RWPE2 (cell line): ENCODE measurements around the gene FBXO4.

Experiments used
- ATAC-seq: fragments of 200-7000 bp; cut with Tn5 transposase; 3 replicates; pipeline ENCODE4 v1.9.1; 2021; ENCODE audit warnings: low read depth
- DNase-seq: peaks from one replicate; pipeline ENCODE4 v3.0.0-alpha.2; 2020; ENCODE audit warnings: low spot score
- H3K27ac ChIP-seq: fragments of 450-650 bp; 2 replicates; pipeline ENCODE4 v1.5.1; 2017; ENCODE audit warnings: mild to moderate bottlenecking; ENCODE audit not compliant: poor library complexity, severe bottlenecking
- H3K27me3 ChIP-seq: fragments of 250-450 bp; sonication (Bioruptor Pico); 2 replicates; pipeline ENCODE4 v1.5.1; 2021; ENCODE audit warnings: mild to moderate bottlenecking, moderate library complexity; ENCODE audit not compliant: insufficient read depth, poor library complexity, severe bottlenecking
- H3K36me3 ChIP-seq: fragments of 250-450 bp; sonication (Bioruptor Pico); 2 replicates; pipeline ENCODE4 v1.5.1; 2020; ENCODE audit warnings: low read depth, mild to moderate bottlenecking, moderate library complexity
- H3K4me1 ChIP-seq: fragments of 250-450 bp; sonication (Bioruptor Pico); 2 replicates; pipeline ENCODE4 v1.5.1; 2021; ENCODE audit warnings: mild to moderate bottlenecking, moderate library complexity; ENCODE audit not compliant: insufficient read depth, poor library complexity, severe bottlenecking
- H3K4me3 ChIP-seq: fragments of 250-450 bp; sonication (Bioruptor Pico); 2 replicates; pipeline ENCODE4 v1.5.1; 2021; ENCODE audit warnings: mild to moderate bottlenecking, moderate library complexity; ENCODE audit not compliant: severe bottlenecking
- H3K9me3 ChIP-seq: fragments of 250-450 bp; sonication (Bioruptor Pico); 2 replicates; pipeline ENCODE4 v1.5.1; 2021; ENCODE audit warnings: mild to moderate bottlenecking, moderate library complexity; ENCODE audit not compliant: severe bottlenecking
- TF ChIP-seq, protein P1 (sequence below): fragments of 450-650 bp; IDR thresholded peaks from one replicate; pipeline ENCODE4 v1.5.1; 2017; ENCODE audit warnings: mild to moderate bottlenecking, moderate library complexity; ENCODE audit not compliant: poor library complexity, severe bottlenecking

The FBXO4 gene

DNA sequence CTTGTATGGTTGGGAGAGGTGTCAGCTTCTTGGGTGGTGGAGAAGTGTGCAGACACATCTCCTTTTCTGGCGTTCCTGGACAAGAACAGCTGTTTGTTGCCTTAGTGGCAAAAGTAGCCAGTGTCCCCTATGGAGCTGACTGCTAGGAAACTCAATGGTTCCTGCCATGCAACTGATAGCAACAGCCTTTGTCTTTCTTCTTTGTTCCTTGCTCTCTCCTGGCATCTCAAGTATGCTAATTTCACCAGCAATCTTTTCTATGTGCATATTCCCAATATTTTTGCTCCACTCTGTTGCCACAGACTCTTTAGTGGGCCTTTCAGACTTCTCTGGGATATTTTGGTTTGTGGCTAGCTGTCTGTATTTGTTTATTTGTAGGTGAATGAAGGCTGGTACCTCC lies 36.7 kb downstream of the FBXO4 start:
- H3K9me3 ChIP-seq: peaks cover 3% of the 10 kb centered on the region
- no peaks in the 10 kb centered on the region for H3K27me3 ChIP-seq
- DNase-seq (no peak), ATAC-seq (no peak)
- no peak overlapping the region for H3K4me3 ChIP-seq
- no peak overlapping the region for H3K27ac ChIP-seq
- H3K4me1 ChIP-seq: no peaks in the 10 kb centered on the region
- H3K36me3 ChIP-seq: no peaks in the 10 kb centered on the region
- TF ChIP-seq, protein P1, sequence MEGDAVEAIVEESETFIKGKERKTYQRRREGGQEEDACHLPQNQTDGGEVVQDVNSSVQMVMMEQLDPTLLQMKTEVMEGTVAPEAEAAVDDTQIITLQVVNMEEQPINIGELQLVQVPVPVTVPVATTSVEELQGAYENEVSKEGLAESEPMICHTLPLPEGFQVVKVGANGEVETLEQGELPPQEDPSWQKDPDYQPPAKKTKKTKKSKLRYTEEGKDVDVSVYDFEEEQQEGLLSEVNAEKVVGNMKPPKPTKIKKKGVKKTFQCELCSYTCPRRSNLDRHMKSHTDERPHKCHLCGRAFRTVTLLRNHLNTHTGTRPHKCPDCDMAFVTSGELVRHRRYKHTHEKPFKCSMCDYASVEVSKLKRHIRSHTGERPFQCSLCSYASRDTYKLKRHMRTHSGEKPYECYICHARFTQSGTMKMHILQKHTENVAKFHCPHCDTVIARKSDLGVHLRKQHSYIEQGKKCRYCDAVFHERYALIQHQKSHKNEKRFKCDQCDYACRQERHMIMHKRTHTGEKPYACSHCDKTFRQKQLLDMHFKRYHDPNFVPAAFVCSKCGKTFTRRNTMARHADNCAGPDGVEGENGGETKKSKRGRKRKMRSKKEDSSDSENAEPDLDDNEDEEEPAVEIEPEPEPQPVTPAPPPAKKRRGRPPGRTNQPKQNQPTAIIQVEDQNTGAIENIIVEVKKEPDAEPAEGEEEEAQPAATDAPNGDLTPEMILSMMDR: no peak

DNA sequence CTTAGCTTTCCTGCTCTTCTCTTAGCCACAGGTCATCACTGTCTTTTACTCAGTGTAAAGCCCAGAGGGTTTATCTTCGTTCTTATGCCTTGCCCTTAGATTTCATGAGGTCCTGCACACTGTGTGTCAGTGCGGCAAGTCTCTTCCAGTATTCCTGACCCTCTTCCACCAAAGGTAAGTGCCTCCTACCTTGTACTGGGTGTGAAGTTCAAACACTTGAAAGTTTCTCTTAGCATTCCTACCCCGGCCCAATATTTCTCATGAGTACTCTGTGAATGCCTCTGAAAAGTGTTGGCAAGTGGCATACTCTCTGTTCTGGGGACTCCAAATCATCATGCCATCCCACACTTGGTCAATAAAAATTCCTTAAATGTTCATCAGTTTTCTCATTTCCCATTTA lies 37.4 kb downstream of the FBXO4 start:
- H3K36me3 ChIP-seq: no peaks in the 10 kb centered on the region
- H3K4me3 ChIP-seq: no peak overlapping the region
- H3K4me1 ChIP-seq: no peaks in the 10 kb centered on the region
- no peak overlapping the region for H3K27ac ChIP-seq
- TF ChIP-seq, protein P1: no peak
- ATAC-seq: no peak
- no peak for DNase-seq
- peaks cover 3% of the 10 kb centered on the region for H3K9me3 ChIP-seq
- no peaks in the 10 kb centered on the region for H3K27me3 ChIP-seq

DNA sequence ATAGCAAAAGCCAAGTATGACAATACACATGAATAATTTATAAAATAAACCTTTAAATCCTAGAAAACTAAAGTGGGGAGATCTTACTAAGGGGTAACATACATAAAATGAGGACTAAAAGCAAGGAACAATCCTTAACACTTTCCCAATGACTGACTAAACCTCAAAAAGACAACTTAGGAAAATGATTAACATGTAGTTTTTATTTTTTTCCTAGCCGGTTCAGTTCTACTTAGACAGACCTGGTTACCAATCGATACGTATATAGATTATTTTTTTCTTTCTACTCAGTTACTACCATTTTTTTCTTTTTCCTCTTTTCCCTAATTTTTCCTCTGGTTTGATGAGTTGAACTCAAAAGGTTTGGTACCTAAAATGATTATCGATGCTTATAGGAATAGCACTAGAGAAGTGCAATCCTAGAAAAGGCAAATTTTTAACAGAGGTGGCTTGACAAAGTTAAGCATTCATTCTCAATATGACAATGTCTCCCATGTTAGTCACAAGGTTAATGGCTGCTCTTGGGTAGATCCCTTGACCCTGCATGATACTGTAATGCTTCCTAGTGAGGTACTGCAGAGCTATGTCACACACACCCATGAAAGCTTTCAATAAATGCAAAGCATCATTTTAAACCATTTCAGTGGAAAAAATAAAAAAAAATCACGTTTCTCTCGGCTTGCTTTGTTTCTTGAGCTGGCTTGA lies 41.5 kb downstream of the FBXO4 start:
- no peaks in the 10 kb centered on the region for H3K36me3 ChIP-seq
- no peaks in the 10 kb centered on the region for H3K9me3 ChIP-seq
- DNase-seq (no peak), ATAC-seq (no peak)
- H3K4me3 ChIP-seq: no peak overlapping the region
- TF ChIP-seq, protein P1: no peak
- H3K27ac ChIP-seq: no peak overlapping the region
- H3K27me3 ChIP-seq: no peaks in the 10 kb centered on the region
- no peaks in the 10 kb centered on the region for H3K4me1 ChIP-seq

DNA sequence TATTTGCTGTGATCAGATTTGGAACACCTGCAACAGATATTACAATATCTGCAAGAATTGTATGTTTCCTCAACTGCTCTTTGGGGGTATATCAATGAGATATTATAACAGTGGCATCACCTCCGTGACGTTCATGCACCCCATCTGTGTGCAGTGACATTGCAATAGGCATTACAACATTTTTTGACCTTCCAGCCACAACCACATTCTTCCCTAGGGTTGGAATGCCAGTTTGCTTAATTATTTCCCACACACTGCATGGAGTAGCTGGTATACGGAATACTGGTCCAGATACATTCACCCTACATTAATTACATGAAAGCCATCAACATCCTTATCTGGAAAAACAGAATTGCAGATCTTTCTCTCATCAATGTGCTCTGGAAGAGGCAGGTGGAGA lies 42.3 kb downstream of the FBXO4 start:
- DNase-seq (no peak), ATAC-seq (no peak)
- TF ChIP-seq, protein P1: no peak
- Histone ChIP-seq H3K9me3 (no peaks in the 10 kb centered on the region), H3K27ac (no peak overlapping the region), H3K36me3 (no peaks in the 10 kb centered on the region), H3K4me1 (no peaks in the 10 kb centered on the region), H3K27me3 (no peaks in the 10 kb centered on the region), H3K4me3 (no peak overlapping the region)

DNA sequence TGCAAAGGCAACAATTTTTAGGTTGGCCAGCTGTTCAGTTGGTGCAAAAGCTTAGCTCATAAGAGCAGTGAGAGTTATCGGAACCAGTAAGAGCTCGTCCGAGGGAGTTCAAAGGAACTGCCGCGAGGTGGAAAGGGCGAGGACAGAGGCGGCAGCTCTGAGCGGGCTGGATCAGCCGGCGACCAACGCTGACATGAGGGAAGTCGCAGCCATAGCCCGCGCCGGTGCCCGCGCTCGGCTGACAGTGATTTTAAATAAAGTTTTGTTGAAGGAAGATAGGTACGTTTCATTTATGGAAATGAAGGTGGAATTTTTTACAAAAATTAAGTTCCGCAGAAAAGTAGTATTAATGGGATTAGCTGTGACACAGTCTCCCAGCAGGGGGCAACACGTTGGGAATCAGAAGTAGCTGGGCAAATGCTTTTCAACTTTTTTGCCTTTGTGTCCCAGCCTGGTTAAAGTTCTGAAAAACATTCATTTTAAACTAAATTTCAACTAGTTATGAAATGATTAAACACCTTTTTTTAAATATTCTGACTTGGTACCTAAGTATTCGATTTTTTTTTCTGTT lies 43.2 kb downstream of the FBXO4 start:
- DNase-seq: no peak
- Histone ChIP-seq H3K27me3 (no peaks in the 10 kb centered on the region), H3K27ac (no peak overlapping the region), H3K4me1 (no peaks in the 10 kb centered on the region), H3K9me3 (no peaks in the 10 kb centered on the region), H3K36me3 (no peaks in the 10 kb centered on the region), H3K4me3 (no peak overlapping the region)
- TF ChIP-seq, protein P1: no peak
- ATAC-seq: no peak
